HL-60 (cell line): ENCODE data around the gene TMX1.

Experiments used
- DNase-seq, 2 experiments: peaks; one replicate each; pipeline ENCODE4 v3.0.0-alpha.2; 2010 to 2020; ENCODE audit warnings: low read depth in 1 of 2, low spot score in 1 of 2
- H3K27ac ChIP-seq: fragments of 250-450 bp; sonication (Bioruptor Pico); replicated peaks from 2 replicates; pipeline ENCODE4 v1.5.1; 2020; ENCODE audit warnings: mild to moderate bottlenecking, moderate library complexity
- H3K27me3 ChIP-seq: fragments of 250-450 bp; sonication (Bioruptor Pico); 2 replicates; pipeline ENCODE4 v1.5.1; 2021; ENCODE audit warnings: mild to moderate bottlenecking, moderate library complexity; ENCODE audit not compliant: insufficient read depth, poor library complexity, severe bottlenecking
- H3K4me3 ChIP-seq: replicated peaks from 2 replicates; pipeline ENCODE4 v1.5.1; 2011; ENCODE audit warnings: mild to moderate bottlenecking, control low read depth, low read length; ENCODE audit not compliant: insufficient read depth
- GABPA ChIP-seq: IDR thresholded peaks from 2 replicates; pipeline ENCODE4 v1.6.1; 2012; ENCODE audit warnings: low read depth
- POLR2AphosphoS5 ChIP-seq: IDR thresholded peaks from 2 replicates; pipeline ENCODE4 v1.6.1; 2012; ENCODE audit warnings: low read depth
- SPI1 ChIP-seq: IDR thresholded peaks from 2 replicates; pipeline ENCODE4 v1.6.1; 2012; ENCODE audit warnings: low read depth, mild to moderate bottlenecking, borderline replicate concordance
- TF ChIP-seq, protein P1 (sequence below): IDR thresholded peaks from 2 replicates; pipeline ENCODE4 v1.6.1; 2012; ENCODE audit warnings: low read depth; ENCODE audit not compliant: insufficient replicate concordance
- TF ChIP-seq, protein P2 (sequence below): IDR thresholded peaks from one replicate; pipeline ENCODE4 v1.5.1; 2011; ENCODE audit warnings: low read length, control low read depth, inconsistent platforms; ENCODE audit not compliant: insufficient read depth

TMX1 gene

DNA sequence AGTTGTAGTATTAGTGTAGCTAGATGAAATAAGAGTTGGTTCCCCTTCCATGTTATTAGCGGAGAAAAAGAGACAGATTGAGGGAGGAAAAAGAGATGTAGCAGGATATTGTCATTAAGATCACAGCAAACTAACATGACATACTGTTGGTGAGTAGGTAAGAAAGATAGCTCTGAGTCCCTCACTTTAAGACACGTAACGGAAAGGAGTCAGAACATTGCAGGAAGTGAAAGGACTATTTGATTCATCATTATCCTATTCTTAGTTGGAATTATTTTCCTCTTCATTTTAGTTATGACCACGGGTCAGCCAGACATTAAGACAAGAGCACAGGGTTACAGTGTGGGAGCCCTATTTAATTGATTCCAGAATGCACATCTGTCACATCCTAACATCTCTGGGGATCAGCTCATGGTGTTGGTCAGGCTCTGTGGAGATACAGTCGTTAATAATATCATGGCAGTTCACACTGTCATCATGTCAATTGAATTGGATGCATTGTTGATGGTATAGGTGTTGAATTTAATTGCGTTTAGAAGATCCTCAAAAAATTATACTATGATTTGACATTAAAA, 55.0 kb downstream of the TMX1 start:
- no peak overlapping the region for H3K27ac ChIP-seq
- H3K27me3 ChIP-seq: no peaks in the 10 kb centered on the region
- TF ChIP-seq POLR2AphosphoS5 (no peak), GABPA (no peak), SPI1 (no peak)
- TF ChIP-seq, protein P1, sequence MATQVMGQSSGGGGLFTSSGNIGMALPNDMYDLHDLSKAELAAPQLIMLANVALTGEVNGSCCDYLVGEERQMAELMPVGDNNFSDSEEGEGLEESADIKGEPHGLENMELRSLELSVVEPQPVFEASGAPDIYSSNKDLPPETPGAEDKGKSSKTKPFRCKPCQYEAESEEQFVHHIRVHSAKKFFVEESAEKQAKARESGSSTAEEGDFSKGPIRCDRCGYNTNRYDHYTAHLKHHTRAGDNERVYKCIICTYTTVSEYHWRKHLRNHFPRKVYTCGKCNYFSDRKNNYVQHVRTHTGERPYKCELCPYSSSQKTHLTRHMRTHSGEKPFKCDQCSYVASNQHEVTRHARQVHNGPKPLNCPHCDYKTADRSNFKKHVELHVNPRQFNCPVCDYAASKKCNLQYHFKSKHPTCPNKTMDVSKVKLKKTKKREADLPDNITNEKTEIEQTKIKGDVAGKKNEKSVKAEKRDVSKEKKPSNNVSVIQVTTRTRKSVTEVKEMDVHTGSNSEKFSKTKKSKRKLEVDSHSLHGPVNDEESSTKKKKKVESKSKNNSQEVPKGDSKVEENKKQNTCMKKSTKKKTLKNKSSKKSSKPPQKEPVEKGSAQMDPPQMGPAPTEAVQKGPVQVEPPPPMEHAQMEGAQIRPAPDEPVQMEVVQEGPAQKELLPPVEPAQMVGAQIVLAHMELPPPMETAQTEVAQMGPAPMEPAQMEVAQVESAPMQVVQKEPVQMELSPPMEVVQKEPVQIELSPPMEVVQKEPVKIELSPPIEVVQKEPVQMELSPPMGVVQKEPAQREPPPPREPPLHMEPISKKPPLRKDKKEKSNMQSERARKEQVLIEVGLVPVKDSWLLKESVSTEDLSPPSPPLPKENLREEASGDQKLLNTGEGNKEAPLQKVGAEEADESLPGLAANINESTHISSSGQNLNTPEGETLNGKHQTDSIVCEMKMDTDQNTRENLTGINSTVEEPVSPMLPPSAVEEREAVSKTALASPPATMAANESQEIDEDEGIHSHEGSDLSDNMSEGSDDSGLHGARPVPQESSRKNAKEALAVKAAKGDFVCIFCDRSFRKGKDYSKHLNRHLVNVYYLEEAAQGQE: no peak
- TF ChIP-seq, protein P2, sequence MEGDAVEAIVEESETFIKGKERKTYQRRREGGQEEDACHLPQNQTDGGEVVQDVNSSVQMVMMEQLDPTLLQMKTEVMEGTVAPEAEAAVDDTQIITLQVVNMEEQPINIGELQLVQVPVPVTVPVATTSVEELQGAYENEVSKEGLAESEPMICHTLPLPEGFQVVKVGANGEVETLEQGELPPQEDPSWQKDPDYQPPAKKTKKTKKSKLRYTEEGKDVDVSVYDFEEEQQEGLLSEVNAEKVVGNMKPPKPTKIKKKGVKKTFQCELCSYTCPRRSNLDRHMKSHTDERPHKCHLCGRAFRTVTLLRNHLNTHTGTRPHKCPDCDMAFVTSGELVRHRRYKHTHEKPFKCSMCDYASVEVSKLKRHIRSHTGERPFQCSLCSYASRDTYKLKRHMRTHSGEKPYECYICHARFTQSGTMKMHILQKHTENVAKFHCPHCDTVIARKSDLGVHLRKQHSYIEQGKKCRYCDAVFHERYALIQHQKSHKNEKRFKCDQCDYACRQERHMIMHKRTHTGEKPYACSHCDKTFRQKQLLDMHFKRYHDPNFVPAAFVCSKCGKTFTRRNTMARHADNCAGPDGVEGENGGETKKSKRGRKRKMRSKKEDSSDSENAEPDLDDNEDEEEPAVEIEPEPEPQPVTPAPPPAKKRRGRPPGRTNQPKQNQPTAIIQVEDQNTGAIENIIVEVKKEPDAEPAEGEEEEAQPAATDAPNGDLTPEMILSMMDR: no peak
- H3K4me3 ChIP-seq: no peak overlapping the region
- no peak for DNase-seq

DNA sequence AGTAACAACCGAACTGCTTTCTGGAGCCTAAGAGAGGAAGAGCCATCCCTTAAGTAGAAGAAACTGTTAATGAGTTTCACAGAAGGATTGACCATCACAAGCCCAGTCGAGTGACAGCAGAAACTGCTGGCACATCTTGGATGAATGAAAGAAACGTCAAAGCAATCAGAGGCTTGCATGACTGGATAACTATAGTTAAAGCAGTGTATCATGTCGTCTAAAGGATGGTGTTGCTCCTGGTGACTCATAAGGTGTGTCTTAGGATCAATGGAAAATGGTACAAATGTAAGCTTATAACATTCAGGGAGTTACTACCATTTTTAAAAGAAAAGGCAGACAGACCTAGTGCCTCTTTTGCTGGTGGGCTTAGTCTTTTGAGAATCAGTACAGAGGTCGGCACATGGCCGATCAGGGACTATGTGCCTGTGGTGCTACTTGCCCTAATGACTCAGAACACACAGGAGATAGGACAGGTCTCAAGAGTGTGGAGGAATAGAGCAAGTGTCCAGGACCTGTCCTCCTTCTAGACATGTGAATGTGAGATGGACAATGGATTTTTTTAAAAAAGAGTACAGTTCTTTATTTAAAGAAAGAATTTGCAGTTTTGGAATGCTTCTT, 55.7 kb downstream of the TMX1 start:
- TF ChIP-seq GABPA (no peak), SPI1 (no peak), POLR2AphosphoS5 (no peak)
- TF ChIP-seq, protein P1: no peak
- TF ChIP-seq, protein P2: no peak

DNA sequence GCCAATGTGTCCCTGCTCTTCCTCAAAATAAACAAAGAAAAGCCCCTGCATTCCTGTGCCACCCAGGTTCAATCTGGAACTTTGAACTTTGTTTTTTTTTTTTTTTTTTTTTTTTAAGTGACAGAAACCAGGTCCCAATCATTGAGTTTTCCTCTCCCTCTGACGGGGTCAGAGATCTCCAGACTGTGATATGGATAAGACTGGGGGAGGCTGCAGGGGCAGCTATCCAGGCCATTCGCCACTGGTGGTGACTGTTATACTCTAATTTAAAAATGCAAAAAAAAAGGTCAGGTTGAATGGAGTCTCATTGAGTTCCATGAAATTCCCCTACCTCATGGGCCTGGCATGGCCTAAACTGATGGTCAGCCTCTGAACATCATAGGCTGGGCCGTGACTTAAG, 57.0 kb downstream of the TMX1 start:
- TF ChIP-seq, protein P1: no peak
- H3K27ac ChIP-seq: no peak overlapping the region
- no peak overlapping the region for H3K4me3 ChIP-seq
- no peak for DNase-seq
- H3K27me3 ChIP-seq: no peaks in the 10 kb centered on the region

More for the DNA sequence above, 55.7 kb downstream of the TMX1 start:
- H3K27ac ChIP-seq: no peak overlapping the region
- H3K27me3 ChIP-seq: no peaks in the 10 kb centered on the region
- H3K4me3 ChIP-seq: no peak overlapping the region
- no peak for DNase-seq
